GM19043 (cell line): ENCODE data around the gene PUM1.
"Not testable (repeated sequence)": the region's sequence is repeated elsewhere in the genome, so short reads cannot be mapped to it uniquely, and the experiment has no call there.

Experiments used
- ATAC-seq: cut with Tn5 transposase; IDR thresholded peaks from one replicate; pipeline ENCODE4 v1.9.1; 2021; ENCODE audit warnings: low read depth; ENCODE audit not compliant: unreplicated experiment

The PUM1 gene

GRCh38 chr1:31064718-31065309 lies 703 bp downstream of the PUM1 start:
- ATAC-seq = peak; percentile 6

GRCh38 chr1:31064111-31064717 lies 1.3 kb downstream of the PUM1 start:
- ATAC-seq = no peak

- ATAC-seq = no peak
Observed at GRCh38 chr1:31063631-31064030, 1.9 kb downstream of the PUM1 start.

- no peak for ATAC-seq
Observed at GRCh38 chr1:31062867-31063380, 2.6 kb downstream of the PUM1 start.

GRCh38 chr1:31062162-31062866 lies 3.2 kb downstream of the PUM1 start:
- not testable (repeated sequence) for ATAC-seq

GRCh38 chr1:31058012-31058411 lies 7.5 kb downstream of the PUM1 start:
- no peak for ATAC-seq

GRCh38 chr1:31055953-31056352 lies 9.6 kb downstream of the PUM1 start:
- no peak for ATAC-seq

- no peak for ATAC-seq
Observed at GRCh38 chr1:31055501-31055900, 10.0 kb downstream of the PUM1 start.

- no peak for ATAC-seq
Observed at GRCh38 chr1:31054958-31055481, 10.5 kb downstream of the PUM1 start.

GRCh38 chr1:31054349-31054748 lies 11.2 kb downstream of the PUM1 start:
- no peak for ATAC-seq

GRCh38 chr1:31052613-31053012 lies 12.9 kb downstream of the PUM1 start:
- ATAC-seq = not testable (repeated sequence)

GRCh38 chr1:31051611-31052010 lies 13.9 kb downstream of the PUM1 start:
- ATAC-seq = no peak

- not testable (repeated sequence) for ATAC-seq
Observed at GRCh38 chr1:31047507-31047906, 18.0 kb downstream of the PUM1 start.

GRCh38 chr1:31043631-31044030 lies 21.9 kb downstream of the PUM1 start:
- no peak for ATAC-seq

GRCh38 chr1:31042656-31043055 lies 22.9 kb downstream of the PUM1 start:
- no peak for ATAC-seq

- no peak for ATAC-seq
Observed at GRCh38 chr1:31041529-31041928, 24.0 kb downstream of the PUM1 start.

GRCh38 chr1:31040038-31040437 lies 25.5 kb downstream of the PUM1 start:
- no peak for ATAC-seq

GRCh38 chr1:31038935-31039334 lies 26.6 kb downstream of the PUM1 start:
- not testable (repeated sequence) for ATAC-seq

GRCh38 chr1:31038360-31038759 lies 27.2 kb downstream of the PUM1 start:
- no peak for ATAC-seq

GRCh38 chr1:31036749-31037500 lies 28.6 kb downstream of the PUM1 start:
- ATAC-seq = no peak

GRCh38 chr1:31033598-31033997 lies 31.9 kb downstream of the PUM1 start:
- no peak for ATAC-seq
